DMS79 treated with DMSO at 0.1 percent for 48 hours (cell line): ENCODE results near the gene AGBL4.

ENCODE experiments used
- DNase-seq: peaks from one replicate; lab custom pipeline; 2025; lab: John Stamatoyannopoulos, UW

AGBL4 gene

DNA sequence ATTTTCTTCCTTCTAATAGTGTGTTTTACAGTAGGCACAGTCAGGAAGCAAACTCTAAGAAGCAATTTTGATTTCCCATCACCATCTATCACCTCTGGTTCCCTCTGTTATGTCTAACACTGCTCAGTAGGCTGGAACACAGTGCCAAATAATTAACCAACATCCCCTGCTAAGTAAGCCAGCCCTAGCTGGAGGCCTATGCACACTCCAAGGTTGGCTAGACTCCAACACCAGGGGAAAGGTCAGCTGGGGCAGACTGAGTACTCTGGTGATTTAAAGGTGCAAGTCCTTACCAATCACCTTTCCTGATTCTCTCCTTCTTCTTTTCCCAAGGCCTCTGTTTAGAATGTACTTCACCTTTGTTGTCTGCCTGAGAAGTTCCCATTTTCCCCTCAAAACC lies 1200.6 kb downstream of the AGBL4 start:
- peak; percentile 89 for DNase-seq

DNA sequence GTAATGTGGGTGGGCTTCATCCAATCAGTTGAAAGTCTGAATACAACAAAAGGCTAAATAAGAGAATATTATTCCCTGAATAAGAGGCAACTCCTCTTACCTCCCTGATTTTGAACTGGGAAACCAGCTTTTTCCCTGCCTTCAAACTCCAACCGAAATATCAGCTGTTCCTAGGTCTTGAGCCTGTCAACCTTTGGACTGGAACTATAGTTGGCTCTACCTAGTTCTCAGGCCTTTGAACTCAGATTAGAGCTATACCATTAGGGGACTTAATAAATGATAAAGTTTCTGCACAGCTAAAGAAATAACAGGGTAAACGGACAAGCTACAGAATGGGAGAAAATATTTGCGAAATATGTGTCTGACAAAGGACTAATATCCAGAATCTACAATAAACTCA lies 1203.3 kb downstream of the AGBL4 start:
- DNase-seq = no peak

DNA sequence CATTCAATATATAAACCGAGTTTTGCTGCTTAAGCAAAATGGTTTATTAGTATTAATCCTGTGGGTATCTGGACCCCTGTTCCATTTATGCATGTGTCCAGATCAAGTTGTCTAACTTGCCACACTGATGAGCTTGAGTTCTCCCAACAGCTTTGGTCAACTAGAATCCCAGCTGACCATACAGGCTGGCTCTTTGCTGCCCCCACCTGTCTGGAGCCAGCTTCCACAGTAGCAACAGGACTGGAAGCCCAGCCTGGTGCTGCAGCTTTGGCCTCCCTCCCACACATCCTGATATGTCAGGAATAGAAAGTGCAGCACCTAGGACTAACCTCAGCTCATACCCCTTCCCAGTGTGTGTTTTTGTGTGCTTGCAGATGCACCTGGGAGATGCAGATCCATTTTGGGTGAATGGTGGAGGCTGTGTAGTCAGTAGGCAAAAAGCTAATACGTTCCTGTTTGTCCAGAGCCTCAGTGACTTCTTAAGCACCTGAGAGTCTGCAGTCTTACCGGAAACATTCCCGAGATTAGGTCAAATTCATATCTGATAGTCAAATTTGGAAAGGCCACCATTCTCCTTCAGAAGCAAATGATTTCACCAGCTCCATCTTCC lies 1206.1 kb downstream of the AGBL4 start:
- DNase-seq = peak; percentile 9

DNA sequence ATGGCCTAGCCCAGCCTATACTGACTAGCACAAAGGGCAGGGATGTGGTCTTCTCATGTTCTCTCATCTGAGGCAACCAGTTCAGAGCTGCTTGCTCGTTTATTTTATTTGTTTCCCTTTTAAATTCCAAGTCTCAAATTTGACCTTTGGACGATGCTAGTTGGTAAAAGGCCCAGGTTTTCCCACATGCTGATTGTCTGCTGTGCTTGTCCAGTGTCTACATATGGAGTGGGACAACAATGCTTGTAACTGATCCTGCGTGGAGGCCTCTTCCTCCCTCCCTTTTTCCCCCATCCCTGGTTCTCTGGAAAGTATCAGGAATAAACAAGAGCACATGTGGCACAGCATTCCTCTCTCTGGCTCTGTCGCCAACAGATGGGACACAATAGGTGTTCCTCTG lies 1213.0 kb downstream of the AGBL4 start:
- no peak for DNase-seq

DNA sequence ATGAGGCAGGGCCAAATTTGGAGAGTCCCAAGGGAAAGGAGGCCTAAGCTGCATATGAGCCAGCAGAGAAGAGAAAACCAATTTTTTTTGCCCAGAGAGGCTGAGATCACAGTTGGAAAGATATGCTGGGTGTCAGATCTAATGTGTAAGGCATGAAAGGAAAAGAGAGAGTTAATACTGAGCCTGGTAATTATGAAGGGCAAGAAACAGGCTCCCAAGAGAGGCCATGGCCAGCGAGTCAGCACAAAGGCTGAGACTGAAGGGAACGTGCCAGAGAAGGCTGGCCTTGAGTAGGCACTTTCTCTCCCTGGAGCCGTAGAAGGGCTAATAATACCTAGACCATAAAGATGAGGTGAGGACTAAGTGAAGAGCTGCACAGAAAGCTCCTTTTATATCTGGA lies 1215.3 kb downstream of the AGBL4 start:
- DNase-seq = peak; percentile 22

DNA sequence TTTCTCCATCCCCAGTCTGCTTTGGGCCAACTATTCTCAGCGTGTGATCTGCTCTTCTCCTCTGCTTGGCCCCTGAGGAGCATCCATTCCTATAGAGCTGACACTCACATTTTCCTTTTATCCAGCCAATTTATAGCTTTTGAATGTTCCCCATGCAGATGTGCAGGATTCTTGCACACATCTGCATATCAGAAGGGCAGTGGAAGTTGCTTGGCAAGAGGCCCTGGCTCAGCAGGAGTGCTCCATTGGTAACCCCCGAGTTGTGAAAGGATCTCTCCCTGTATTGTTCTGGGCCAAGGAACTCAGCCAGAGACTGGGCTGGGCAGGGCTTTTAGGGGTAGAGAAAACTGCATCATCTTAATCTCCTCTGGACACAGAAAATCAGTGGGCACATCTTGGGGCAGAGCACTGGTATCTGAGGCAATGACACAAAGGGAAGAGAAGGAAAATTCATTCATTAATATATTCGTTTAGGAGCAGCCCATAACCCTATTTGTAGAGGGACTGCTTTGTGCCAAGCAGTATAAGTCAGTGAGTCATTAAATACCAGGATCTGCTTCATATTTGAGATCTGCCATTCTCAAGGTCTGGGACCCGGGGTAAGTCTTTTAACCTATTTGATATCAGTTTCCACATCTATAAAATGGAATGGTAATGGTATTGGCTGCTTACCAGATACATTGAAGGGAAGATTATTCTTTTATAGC lies 1216.0 kb downstream of the AGBL4 start:
- no peak for DNase-seq

DNA sequence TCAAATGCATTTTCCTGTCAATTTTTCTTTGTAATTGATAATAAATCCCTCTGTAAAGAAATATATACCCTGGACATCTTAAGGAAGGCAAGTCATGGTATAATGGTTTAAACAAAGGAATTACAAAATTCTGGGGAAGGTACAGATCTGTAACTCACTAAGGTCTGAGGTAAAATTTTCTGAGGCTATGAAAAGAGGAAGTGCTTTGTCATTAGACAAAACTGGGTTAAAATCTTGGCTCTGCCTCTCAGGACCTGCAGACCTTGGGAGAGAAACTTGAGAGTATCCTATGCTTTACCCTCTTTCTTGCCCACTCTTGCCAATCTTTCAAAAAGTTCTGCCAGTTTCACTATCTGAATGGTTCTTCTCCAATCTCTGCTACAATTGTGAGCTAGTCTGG lies 1220.3 kb downstream of the AGBL4 start:
- DNase-seq = no peak

DNA sequence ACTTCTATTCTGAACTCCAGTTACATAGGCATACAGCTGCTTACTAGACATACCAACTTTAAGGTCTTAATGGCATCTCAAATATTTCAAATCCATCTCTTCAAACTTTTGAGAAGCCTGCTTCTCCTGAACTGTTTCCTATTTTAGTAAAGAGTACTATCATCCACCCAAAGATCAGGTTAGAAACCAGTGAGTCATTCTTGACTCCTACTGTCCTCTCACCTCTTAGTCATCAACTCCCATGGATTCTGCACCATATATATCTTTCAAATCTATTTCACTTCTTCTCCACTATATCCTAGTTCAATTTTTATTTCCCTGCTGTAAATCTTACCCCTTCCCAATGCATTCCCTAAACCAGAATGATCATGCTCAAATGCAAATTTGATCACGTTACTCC lies 1228.9 kb downstream of the AGBL4 start:
- DNase-seq = no peak

DNA sequence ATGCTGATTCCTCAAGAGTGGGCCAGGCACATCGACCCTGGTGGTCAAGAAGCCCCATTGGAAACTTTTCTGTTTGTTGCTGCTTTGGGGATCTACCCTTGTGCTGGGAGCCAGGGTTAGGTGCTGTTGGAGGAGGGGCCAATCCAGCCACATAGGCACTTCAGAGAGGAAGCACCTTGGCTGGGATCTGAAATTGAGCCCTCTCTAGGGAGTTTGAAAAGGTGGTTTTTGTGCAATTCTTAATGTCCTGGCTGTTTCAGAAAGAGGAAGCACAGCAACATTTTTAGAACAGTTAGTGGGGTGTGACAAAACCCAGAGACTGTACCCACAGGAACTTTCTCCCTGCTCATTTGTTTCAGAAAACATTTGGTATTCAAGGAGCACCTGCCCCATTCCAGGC lies 1229.9 kb downstream of the AGBL4 start:
- DNase-seq = no peak

DNA sequence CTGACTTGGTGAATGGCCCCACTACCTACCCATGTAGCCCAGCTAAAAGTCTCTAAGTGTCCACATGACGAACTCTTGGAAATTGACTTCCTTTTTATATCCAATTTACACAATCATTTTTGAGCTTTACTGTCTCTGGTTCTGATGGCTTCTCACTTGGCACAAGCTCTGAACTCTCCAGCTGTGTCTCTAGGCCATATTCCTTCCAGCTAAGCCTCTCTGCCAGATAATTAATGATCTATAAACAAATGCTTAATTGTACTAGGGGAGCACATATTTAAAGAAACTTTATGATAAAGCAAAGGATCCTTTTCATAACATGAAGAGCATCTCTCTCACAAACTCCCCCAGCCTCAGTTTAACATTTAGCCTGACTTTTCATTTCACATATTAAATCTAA lies 1230.8 kb downstream of the AGBL4 start:
- peak; percentile 77 for DNase-seq

DNA sequence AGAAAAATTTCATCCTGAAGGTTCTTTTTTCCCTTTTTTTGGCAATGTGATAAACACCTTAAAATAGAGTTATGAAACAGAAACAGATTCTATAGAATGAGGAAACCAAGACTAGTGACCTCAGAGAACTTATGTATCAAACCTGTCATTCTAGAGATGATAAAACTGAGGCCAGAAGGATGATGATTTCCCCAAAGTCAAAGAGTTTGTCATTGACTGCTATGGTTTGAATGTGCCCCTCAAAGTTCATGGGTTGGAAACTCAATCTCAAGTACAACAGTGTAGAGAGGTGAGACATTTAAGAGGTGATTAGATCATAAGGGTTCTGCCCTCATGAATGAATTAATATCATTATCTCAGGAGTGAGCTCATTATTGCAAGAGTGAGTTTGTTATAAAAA lies 1233.4 kb downstream of the AGBL4 start:
- DNase-seq = no peak

DNA sequence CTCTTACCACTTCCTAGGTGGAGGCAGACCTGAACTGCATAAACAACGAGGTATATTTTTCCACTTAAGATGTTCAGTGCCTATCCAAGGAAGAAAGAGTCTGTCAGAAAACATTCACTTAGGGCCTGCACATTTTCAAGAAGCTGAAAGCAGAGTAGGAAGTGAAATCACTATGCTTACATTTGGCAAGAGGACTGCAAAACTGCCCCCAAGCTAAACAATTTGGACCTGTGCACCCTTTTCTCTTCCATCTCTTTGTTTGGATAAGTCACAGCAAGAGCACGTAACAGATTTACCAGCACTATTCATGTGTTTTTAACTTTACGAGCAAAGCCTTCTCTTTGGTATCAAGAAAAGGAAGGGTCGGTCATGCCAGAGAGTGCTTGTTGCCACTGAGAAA lies 1233.9 kb downstream of the AGBL4 start:
- DNase-seq = peak; percentile 48

DNA sequence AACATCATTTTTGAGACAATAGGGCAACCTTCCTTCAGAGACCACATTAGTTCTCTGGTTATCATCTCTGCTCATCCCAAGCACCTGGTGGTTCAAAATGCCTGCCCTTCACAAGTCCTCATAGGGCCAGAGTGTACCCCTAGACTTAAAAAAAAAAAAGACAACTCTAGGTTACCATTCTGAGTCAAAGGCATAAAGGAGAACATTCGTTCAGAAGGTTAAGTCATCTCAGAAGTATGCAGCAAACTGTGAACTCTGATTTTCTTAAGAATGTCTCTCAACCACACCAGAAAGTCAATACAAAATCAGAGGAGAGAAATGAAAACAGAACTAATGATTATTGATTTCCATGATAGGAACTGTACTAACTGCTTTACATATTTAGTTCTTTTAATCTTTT lies 1237.9 kb downstream of the AGBL4 start:
- no peak for DNase-seq

DNA sequence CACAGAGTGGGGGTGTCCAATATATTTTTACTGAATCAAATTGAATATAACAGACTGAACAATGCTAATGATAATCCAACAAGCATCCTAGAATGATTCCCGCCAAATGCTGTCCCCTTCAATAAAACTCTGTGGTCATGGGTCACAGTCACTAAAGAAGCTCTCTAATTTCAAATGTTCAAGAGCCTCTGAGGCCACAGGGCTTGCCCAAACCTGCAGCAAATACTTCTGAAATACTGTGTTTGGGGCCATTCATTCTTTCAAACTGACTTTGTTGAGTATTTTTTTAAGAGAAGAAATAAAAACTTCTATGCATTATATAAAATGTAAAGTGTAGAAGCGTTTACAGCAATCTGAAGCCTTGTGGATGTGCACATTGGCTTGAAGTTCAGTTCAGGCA lies 1239.5 kb downstream of the AGBL4 start:
- peak; percentile 95 for DNase-seq

DNA sequence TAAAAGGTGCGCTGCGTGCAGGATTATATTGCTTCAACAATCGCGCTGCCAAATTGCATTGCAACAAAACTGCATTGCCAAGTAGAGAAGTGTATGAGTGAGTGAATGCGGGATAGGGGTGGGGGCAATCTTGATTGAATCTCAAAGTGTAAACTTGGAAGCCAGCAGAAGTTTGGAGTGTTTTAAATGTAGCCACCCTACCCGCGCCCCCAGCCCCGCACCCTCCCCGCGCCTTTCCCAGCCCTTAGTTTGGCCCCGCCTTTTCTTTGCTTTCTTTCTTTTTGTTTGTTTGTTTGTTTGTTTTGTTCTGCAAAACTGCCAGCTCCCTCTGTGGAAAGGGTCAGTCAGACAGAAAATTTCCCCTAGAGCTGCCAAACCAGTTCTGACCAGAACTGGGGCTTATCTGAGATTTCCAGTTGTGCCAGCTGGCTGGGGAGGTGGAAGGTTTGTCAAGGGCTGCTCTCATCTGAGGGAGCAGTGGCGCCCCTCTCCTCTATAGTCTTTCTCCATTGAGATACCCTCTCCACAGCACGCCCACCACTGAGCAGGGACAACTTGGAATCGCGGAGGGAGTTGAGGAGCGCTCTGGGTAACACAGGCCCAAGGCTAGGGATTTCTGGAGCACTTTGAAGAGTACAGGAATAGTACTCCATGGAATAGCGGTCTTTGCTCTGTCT lies 1246.4 kb downstream of the AGBL4 start:
- peak; percentile 69 for DNase-seq

DNA sequence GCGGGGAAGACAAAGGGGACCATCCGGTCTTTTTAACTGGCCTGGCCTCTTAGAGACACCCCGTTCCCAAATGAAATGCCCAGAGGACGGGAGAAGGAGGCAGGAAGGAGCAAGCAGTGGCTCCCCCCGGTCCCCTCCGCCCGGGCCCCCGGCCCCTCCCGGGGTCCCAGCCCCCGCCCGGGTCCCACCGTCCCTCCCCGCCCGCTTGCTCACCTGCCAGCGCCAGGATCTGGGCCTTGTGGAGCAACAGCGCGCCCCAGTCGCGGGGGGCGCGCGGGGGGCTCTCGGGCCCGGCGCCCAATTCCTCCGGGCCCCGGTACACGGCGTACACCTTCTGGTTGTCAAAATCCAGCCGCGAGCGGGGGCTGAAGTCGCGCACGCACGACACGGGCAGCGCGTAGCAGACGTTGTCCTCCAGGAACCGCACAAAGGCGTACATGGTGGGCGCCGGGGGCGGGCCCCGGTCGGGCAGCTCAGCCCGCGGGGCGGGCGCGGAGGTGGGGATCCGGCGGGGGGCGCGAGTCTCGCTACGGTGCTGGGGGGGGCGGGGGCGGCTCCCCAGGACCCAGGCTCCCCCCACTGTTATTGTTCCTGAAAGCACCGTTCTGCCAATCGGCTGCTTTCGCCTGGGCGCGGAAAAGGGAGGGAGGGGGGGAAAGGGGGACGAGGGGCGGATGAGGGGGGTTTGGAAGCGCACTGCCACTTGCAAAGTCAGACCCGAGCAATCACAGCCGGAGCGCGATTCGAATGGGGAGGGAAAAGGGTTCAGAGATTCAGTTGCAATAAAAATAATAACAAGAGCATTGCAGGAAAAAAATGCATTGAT lies 1247.1 kb downstream of the AGBL4 start, which contains the start of gene BEND5:
Gene BEND5 (minus strand): TSS at position 499 of the 826 bp plus-strand sequence. CDS start 60 bp downstream, at position 439.
- peak; percentile 87 for DNase-seq

DNA sequence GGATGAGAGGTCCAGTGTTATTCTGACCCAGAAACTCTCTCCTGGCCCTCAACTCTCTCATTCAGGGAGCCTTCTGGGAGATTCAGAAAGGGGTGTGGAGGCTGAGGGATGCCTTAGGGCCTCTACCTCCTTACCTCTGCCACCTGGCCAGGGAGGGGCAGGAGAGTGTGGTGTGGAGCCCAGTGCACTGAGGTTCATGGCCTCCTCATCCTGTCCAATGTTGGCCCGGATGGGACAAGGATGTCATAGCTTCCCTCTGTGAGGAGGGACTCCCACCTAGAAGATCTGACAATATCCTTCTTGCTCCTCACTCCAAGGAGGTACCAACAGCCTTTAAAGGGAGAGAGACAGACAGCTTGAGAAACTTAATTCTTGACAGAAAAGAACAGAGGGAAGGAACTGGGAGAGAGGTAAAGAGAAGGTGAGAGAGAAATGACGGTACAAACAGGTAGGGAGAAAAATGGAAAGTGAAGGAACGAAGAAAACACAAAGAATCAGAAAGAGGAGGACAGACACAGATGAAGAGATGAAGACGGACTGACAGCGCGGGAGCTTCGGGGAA lies 1247.8 kb downstream of the AGBL4 start:
- DNase-seq = peak; percentile 61

DNA sequence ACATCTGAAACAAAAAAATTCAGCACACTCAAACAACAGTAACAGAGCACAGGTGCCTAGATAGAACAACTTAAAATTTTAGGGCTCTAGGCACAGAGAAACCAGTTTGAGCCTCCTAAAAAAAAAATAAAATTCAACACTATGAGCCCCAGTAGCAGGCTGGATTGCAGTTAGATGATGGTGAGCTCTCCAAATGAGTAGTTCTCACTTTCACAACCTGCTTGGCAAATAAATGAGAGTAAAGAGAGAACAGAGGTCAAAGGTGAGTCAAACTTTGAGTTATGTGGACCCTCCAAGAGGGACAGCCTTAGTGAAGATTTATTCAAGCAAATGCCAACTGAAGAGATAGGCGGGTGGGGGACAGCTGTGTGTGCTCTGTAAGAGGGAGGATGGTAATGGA lies 1250.6 kb downstream of the AGBL4 start:
- no peak for DNase-seq

DNA sequence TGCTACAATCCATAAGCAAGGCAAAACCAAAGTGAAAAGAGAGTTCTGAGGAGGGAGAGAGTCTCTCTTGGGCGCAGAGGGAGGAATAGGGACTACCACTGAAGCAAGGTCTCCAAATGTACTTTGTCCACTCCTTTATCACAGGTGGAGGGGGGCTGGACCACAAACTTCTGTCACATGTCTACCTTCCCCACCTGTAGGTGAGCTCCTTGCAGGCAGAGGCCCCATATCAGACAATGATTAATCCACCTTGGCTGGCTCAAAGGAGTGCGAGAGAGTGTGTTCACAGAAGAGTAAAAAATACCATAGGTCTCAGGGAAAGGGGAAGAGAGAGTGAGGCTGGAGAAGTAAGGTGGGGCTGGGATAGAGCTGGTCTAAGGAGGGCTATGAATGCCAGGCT lies 1251.5 kb downstream of the AGBL4 start:
- DNase-seq = no peak

DNA sequence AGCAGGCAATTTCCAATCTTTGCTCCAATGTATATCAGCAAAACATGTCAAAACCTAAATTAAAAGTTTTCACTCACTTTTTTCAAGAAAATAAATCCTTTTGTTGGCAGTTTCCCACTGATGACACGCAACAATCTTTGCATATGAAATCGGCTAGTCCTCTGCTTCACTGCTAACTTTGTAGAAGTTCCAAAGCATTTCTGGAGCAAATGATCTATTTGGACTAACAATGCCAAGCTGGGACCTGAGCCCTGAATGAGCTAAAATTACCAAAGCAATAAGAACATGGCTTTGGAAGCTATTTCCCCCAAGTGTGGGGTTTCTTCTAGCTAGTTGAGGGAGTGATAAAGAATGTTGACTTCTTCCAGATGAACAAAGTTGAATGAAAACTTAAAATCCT lies 1252.2 kb downstream of the AGBL4 start:
- DNase-seq = no peak

DNA sequence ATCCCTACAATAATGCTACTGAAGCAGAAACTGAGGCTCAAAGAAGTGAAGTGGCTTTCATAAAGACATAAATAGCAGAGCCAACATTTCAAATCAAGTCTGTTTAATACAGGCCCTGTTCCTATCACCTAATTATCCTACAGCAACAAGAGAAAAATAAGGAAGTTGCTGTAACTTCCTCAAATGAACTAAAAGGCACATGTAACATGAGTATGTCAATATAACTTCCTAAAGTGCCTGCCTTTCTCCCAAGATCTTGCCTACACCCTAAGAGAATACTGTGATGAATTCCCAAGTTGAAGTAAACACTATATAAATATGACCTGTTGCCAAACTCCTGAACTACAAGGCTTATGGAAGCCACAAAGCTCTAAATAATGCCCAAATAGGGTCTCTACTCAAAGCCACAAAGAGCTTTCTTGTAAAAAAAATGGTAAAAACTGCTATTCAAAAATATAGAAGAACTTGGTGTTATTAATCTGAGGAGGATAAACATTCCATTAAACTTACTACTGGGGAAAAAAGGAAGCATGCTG lies 1255.7 kb downstream of the AGBL4 start:
- no peak for DNase-seq

DNA sequence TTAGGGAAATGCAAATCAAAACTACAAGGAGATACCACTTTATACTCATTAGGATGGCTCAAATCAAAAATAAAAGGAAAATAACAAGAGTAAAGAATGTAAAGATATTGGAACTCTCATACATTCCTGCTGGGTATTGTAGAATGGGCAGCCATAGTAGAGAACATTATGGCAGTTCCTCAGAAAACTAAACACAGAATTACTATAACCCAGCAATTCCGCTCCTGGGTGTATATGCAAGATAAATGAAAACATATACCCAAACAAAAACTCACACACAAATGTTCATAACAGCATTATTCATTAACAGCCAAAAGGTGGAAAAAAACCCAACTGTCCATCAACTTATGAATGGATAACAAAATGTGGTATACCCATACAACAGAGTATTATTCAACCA lies 1258.4 kb downstream of the AGBL4 start:
- DNase-seq = no peak
